SK-N-SH (cell line): ENCODE data around the gene PLCL2. TPM values are rescaled to one million over a fixed set of nuclear protein-coding genes. Genes with fewer than 3 reads are reported as not detected.

ENCODE experiments used
- CTCF ChIA-PET: fragments of 300-600, 350-600 bp; formaldehyde crosslinking; extraction: SDS; loops from one replicate; lab custom pipeline; 2021; lab: Yijun Ruan, JAX
- POLR2A ChIA-PET: fragments of 350-600 bp; sonication (Branson Sonifier 250); formaldehyde crosslinking; extraction: SDS; loops from one replicate; lab custom pipeline; 2020; ENCODE audit warnings: antibody characterized with exemption, inconsistent platforms; lab: Yijun Ruan, JAX
- DNase-seq: peaks from one replicate; pipeline ENCODE4 v3.0.0; 2012
- H2AFZ ChIP-seq: fragments of 200-600 bp; sonication (generic); 2 replicates; pipeline ENCODE4 v1.8.1; 2016; ENCODE audit warnings: antibody characterized with exemption, mild to moderate bottlenecking, low read depth
- H3F3A ChIP-seq: fragments of 200-600 bp; sonication (generic); replicated peaks from 2 replicates; pipeline ENCODE3; 2016; ENCODE audit warnings: antibody characterized with exemption, mild to moderate bottlenecking; ENCODE audit not compliant: insufficient read depth
- H3K27ac ChIP-seq, 2 experiments: fragments of 200-500 bp in 1 of 2; fragments of 200-600 bp in 1 of 2; sonication (Bioruptor generic) in 1 of 2; sonication (generic), shearing (Covaris generic) in 1 of 2; 2 replicates each; pipeline versions ENCODE4 v1.5.1 to v1.6.1; 2014 to 2016; ENCODE audit warnings: low read depth in 2 of 2, inconsistent platforms in 1 of 2, low read length in 1 of 2, mild to moderate bottlenecking in 1 of 2, mixed read lengths in 1 of 2
- H3K27me3 ChIP-seq: fragments of 200-600 bp; sonication (generic), shearing (Covaris generic); 2 replicates; pipeline ENCODE4 v1.6.1; 2016; ENCODE audit warnings: mixed run types; ENCODE audit not compliant: insufficient read depth
- H3K36me3 ChIP-seq, 2 experiments: fragments of 200-500 bp in 1 of 2; fragments of 200-600 bp in 1 of 2; sonication (Bioruptor generic) in 1 of 2; sonication (generic) in 1 of 2; replicated peaks in 1 of 2; 2 replicates each; pipeline versions ENCODE3 to v1.5.1; 2014 to 2016; ENCODE audit warnings: low read length in 1 of 2, mild to moderate bottlenecking in 1 of 2; ENCODE audit not compliant: insufficient read depth in 2 of 2, control insufficient read depth in 1 of 2
- H3K4me1 ChIP-seq, 2 experiments: fragments of 200-500 bp in 1 of 2; fragments of 200-600 bp in 1 of 2; sonication (Bioruptor generic) in 1 of 2; sonication (generic), shearing (Covaris generic) in 1 of 2; 2 replicates each; pipeline versions ENCODE4 v1.5.1 to v1.6.1; 2014 to 2016; ENCODE audit warnings: low read depth in 1 of 2, low read length in 1 of 2, mixed run types in 1 of 2; ENCODE audit not compliant: insufficient read depth in 2 of 2, control insufficient read depth in 1 of 2
- H3K4me2 ChIP-seq: fragments of 200-600 bp; sonication (generic), shearing (Covaris generic); 2 replicates; pipeline ENCODE4 v1.6.1; 2017; ENCODE audit warnings: mixed run types
- H3K4me3 ChIP-seq, 2 experiments: fragments of 200-500 bp in 1 of 2; fragments of 200-600 bp in 1 of 2; sonication (Bioruptor generic) in 1 of 2; sonication (generic), shearing (Covaris generic) in 1 of 2; 2 replicates each; pipeline versions ENCODE4 v1.5.1 to v1.8.1; 2014 to 2016; ENCODE audit warnings: low read depth in 2 of 2, inconsistent platforms in 1 of 2, low read length in 1 of 2, mild to moderate bottlenecking in 1 of 2, mixed read lengths in 1 of 2, moderate library complexity in 1 of 2
- H3K79me2 ChIP-seq: fragments of 200-600 bp; sonication (generic); 2 replicates; pipeline ENCODE4 v1.8.1; 2017; ENCODE audit warnings: mild to moderate bottlenecking; ENCODE audit not compliant: insufficient read depth
- H3K9ac ChIP-seq: fragments of 200-600 bp; sonication (generic); 2 replicates; pipeline ENCODE4 v1.6.1; 2017; ENCODE audit warnings: mixed run types
- H3K9me2 ChIP-seq: fragments of 200-600 bp; sonication (generic); 2 replicates; pipeline ENCODE4 v1.6.1; 2017; ENCODE audit warnings: mixed run types
- H3K9me3 ChIP-seq: fragments of 200-600 bp; sonication (generic); 2 replicates; pipeline ENCODE4 v1.6.1; 2017; ENCODE audit warnings: mixed run types, mild to moderate bottlenecking, moderate library complexity
- H4K20me1 ChIP-seq: fragments of 200-600 bp; sonication (generic); 2 replicates; pipeline ENCODE4 v1.6.1; 2017; ENCODE audit warnings: mild to moderate bottlenecking, mixed run types; ENCODE audit not compliant: insufficient read depth
- FOXM1 ChIP-seq: IDR thresholded peaks from 2 replicates; pipeline ENCODE4 v1.4.0; 2012; ENCODE audit warnings: low read depth, mild to moderate bottlenecking
- GATA2 ChIP-seq: sonication (generic); formaldehyde crosslinking; IDR thresholded peaks from 2 replicates; pipeline ENCODE4 v1.5.0; 2020; ENCODE audit warnings: mild to moderate bottlenecking, missing genetic modification reagents
- JUND ChIP-seq: IDR thresholded peaks from 2 replicates; pipeline ENCODE4 v1.4.0; 2012
- RXRA ChIP-seq: IDR thresholded peaks from 2 replicates; pipeline ENCODE4 v1.4.0; 2012; ENCODE audit warnings: low read depth, mild to moderate bottlenecking, borderline replicate concordance
- TEAD4 ChIP-seq: IDR thresholded peaks from 2 replicates; pipeline ENCODE4 v1.4.0; 2012; ENCODE audit warnings: mild to moderate bottlenecking, borderline replicate concordance; ENCODE audit not compliant: insufficient read depth
- WGBS: methylation state at CpG from one replicate; pipeline ENCODE4 v1.1.6; 2017; ENCODE audit warnings: low lambda C conversion rate; 5-methylcytosine and 5-hydroxymethylcytosine counted together
- polyA plus RNA-seq, 3 experiments: library from polyadenylated mRNA; depleted of rRNA; stranded (reverse); fragments of >200 nt; gene quantifications; 2 replicates each; pipeline ENCODE4 v1.2.3, GENCODE V29; 2012
- TF ChIP-seq, protein P1 (sequence below): fragments of 200-600 bp; sonication (generic); IDR thresholded peaks from 2 replicates; pipeline ENCODE4 v1.6.1; 2017; ENCODE audit warnings: antibody characterized with exemption, mild to moderate bottlenecking, moderate library complexity
- TF ChIP-seq, protein P2 (sequence below): IDR thresholded peaks from 2 replicates; pipeline ENCODE4 v1.4.0; 2012; ENCODE audit warnings: low read depth, borderline replicate concordance
- TF ChIP-seq, protein P3 (sequence below): IDR thresholded peaks from 2 replicates; pipeline ENCODE4 v1.6.1; 2012; ENCODE audit warnings: mild to moderate bottlenecking, low read depth, low read length, moderate library complexity
- TF ChIP-seq, protein P4 (sequence below): IDR thresholded peaks from 2 replicates; pipeline ENCODE4 v1.4.0; 2012; ENCODE audit warnings: low read depth
- TF ChIP-seq, protein P5 (sequence below): fragments of 150-350 bp; IDR thresholded peaks from 2 replicates; pipeline ENCODE4 v1.6.1; 2016; ENCODE audit warnings: mild to moderate bottlenecking, low read depth, low read length

Gene PLCL2
- polyA plus RNA-seq, 1 of the 3 experiments (the other 2 are of a cell fraction) = 0.85 TPM

DNA sequence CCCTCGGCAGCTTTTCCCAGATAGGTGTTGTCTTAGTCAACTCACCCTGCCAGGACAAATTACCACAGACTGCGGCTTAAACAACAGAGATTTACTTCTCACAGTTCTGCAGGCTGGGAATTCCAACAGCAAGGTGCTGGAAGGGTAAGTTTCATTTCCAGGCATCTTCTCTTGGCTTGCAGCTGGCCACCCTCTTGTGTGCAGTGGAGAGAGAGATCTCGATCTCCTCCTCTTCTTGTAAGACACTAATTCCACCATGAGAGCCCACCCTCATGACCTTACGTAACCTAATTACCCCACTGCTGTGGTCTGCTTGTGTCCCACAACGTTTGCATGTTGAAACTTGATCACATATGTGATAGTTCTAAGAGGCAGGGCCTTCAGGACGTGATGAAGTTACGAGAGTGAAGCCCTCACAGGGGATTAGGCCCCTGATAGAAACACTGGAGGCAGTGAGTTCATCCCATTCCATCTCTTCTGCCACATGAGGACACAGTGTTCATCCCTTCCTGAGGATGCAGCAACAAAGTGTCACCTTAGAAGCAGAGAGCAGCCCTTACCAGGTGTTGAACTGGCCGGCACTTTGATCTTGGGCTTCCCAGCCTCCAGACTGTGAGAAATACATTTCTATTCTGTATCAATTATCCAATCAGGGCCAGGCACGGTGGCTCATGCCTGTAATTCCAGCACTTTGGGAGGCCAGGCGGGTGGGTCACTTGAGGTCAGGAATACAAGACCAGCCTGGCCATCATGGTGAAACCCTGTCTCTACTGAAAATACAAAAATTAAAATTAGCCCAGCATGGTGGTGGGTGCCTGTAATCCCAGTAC lies 247.7 kb downstream of the PLCL2 start (continued):
- TF ChIP-seq, protein P1, sequence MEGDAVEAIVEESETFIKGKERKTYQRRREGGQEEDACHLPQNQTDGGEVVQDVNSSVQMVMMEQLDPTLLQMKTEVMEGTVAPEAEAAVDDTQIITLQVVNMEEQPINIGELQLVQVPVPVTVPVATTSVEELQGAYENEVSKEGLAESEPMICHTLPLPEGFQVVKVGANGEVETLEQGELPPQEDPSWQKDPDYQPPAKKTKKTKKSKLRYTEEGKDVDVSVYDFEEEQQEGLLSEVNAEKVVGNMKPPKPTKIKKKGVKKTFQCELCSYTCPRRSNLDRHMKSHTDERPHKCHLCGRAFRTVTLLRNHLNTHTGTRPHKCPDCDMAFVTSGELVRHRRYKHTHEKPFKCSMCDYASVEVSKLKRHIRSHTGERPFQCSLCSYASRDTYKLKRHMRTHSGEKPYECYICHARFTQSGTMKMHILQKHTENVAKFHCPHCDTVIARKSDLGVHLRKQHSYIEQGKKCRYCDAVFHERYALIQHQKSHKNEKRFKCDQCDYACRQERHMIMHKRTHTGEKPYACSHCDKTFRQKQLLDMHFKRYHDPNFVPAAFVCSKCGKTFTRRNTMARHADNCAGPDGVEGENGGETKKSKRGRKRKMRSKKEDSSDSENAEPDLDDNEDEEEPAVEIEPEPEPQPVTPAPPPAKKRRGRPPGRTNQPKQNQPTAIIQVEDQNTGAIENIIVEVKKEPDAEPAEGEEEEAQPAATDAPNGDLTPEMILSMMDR = no peak

DNA sequence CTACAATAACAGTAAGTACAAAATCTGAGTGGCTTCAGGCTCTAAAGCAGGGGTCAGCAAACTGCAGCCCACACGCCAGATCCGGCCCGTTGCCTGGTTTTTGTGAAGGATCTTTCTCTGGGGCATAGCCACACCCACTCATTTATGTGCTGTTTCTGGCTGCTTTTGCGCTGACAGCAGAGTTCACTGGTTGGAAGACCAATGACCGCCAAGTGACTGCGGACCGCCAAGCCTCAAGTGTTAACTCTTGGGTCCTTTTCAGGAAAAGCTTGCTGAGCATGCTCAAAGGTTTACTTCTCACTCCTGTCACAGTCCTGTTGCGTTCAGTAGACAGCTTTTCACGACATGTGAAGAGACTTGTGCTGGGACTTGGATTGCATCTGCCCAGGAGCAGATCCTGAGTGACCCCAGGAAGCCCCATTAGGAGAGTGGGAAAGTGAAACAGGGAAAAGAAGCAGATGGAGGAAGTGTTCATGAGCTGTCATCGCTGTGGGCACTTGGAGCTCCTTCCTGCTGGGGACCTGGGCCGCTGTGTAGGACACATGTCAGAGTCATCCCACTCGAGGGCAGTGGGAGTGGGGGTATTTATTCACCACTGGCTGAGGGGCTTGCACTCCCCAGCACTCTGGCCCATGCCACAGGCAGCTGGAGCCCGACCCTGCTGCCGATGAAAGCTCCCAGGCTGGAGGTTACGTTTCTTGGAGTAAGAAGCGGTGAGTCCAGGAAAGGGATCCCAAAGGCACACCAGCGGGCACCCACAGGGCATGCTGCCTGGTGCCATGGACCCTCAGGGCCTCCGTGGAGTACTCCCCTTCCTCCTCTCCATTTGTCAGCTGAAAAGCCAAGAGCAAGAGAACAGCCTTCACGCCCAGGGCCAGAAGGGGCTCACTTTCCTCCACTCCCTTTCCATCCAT lies 249.1 kb downstream of the PLCL2 start:
- Histone ChIP-seq H3K9me2 (no peaks in the 10 kb centered on the region), H3K4me1 (no peaks in the 10 kb centered on the region), H3K79me2 (no peaks in the 10 kb centered on the region), H3K4me3 (no peak overlapping the region), H3F3A (no peaks in the 10 kb centered on the region), H3K27me3 (no peaks in the 10 kb centered on the region), H3K27ac (no peak overlapping the region), H3K9ac (no peak overlapping the region), H2AFZ (no peak overlapping the region), H3K4me2 (no peak overlapping the region), H3K9me3 (no peaks in the 10 kb centered on the region), H4K20me1 (no peaks in the 10 kb centered on the region), H3K36me3 (no peaks in the 10 kb centered on the region)
- 72% methylated on average over 19 of the region's 19 CpGs for WGBS
- TF ChIP-seq GATA2 (CRISPR knock-in tag) = no peak
- no peak for TF ChIP-seq TEAD4
- TF ChIP-seq, protein P2, sequence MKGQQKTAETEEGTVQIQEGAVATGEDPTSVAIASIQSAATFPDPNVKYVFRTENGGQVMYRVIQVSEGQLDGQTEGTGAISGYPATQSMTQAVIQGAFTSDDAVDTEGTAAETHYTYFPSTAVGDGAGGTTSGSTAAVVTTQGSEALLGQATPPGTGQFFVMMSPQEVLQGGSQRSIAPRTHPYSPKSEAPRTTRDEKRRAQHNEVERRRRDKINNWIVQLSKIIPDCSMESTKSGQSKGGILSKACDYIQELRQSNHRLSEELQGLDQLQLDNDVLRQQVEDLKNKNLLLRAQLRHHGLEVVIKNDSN = no peak
- TF ChIP-seq, protein P3, sequence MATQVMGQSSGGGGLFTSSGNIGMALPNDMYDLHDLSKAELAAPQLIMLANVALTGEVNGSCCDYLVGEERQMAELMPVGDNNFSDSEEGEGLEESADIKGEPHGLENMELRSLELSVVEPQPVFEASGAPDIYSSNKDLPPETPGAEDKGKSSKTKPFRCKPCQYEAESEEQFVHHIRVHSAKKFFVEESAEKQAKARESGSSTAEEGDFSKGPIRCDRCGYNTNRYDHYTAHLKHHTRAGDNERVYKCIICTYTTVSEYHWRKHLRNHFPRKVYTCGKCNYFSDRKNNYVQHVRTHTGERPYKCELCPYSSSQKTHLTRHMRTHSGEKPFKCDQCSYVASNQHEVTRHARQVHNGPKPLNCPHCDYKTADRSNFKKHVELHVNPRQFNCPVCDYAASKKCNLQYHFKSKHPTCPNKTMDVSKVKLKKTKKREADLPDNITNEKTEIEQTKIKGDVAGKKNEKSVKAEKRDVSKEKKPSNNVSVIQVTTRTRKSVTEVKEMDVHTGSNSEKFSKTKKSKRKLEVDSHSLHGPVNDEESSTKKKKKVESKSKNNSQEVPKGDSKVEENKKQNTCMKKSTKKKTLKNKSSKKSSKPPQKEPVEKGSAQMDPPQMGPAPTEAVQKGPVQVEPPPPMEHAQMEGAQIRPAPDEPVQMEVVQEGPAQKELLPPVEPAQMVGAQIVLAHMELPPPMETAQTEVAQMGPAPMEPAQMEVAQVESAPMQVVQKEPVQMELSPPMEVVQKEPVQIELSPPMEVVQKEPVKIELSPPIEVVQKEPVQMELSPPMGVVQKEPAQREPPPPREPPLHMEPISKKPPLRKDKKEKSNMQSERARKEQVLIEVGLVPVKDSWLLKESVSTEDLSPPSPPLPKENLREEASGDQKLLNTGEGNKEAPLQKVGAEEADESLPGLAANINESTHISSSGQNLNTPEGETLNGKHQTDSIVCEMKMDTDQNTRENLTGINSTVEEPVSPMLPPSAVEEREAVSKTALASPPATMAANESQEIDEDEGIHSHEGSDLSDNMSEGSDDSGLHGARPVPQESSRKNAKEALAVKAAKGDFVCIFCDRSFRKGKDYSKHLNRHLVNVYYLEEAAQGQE = no peak
- no peak for TF ChIP-seq FOXM1
- TF ChIP-seq JUND = no peak
- TF ChIP-seq, protein P4, sequence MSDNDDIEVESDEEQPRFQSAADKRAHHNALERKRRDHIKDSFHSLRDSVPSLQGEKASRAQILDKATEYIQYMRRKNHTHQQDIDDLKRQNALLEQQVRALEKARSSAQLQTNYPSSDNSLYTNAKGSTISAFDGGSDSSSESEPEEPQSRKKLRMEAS = no peak
- TF ChIP-seq RXRA = no peak
- TF ChIP-seq, protein P1 = no peak
- TF ChIP-seq, protein P5, sequence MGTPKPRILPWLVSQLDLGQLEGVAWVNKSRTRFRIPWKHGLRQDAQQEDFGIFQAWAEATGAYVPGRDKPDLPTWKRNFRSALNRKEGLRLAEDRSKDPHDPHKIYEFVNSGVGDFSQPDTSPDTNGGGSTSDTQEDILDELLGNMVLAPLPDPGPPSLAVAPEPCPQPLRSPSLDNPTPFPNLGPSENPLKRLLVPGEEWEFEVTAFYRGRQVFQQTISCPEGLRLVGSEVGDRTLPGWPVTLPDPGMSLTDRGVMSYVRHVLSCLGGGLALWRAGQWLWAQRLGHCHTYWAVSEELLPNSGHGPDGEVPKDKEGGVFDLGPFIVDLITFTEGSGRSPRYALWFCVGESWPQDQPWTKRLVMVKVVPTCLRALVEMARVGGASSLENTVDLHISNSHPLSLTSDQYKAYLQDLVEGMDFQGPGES = no peak
- DNase-seq = no peak
- POLR2A ChIA-PET = no interaction called here
- CTCF ChIA-PET = interaction anchor here (1.0 kb wide), 1 partner anchor 533 kb away, joined by 3 read pairs; no protein-coding TSS in a partner anchor
